ENCODE measurements around the gene RBM3.

RBM3 gene

GRCh38 chrX:48600226-48600625, 25.9 kb downstream of the RBM3 start:
- no peak for DNase-seq (ENCODE audit: low read depth)
- H3K4me3 ChIP-seq (ENCODE audit: low read depth, low read length): no peak overlapping the region
- TF ChIP-seq, protein P1, sequence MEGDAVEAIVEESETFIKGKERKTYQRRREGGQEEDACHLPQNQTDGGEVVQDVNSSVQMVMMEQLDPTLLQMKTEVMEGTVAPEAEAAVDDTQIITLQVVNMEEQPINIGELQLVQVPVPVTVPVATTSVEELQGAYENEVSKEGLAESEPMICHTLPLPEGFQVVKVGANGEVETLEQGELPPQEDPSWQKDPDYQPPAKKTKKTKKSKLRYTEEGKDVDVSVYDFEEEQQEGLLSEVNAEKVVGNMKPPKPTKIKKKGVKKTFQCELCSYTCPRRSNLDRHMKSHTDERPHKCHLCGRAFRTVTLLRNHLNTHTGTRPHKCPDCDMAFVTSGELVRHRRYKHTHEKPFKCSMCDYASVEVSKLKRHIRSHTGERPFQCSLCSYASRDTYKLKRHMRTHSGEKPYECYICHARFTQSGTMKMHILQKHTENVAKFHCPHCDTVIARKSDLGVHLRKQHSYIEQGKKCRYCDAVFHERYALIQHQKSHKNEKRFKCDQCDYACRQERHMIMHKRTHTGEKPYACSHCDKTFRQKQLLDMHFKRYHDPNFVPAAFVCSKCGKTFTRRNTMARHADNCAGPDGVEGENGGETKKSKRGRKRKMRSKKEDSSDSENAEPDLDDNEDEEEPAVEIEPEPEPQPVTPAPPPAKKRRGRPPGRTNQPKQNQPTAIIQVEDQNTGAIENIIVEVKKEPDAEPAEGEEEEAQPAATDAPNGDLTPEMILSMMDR (IDR thresholded peaks at IDR 0.05; ENCODE audit: low read depth, low read length, missing control alignments): no peak

DNA sequence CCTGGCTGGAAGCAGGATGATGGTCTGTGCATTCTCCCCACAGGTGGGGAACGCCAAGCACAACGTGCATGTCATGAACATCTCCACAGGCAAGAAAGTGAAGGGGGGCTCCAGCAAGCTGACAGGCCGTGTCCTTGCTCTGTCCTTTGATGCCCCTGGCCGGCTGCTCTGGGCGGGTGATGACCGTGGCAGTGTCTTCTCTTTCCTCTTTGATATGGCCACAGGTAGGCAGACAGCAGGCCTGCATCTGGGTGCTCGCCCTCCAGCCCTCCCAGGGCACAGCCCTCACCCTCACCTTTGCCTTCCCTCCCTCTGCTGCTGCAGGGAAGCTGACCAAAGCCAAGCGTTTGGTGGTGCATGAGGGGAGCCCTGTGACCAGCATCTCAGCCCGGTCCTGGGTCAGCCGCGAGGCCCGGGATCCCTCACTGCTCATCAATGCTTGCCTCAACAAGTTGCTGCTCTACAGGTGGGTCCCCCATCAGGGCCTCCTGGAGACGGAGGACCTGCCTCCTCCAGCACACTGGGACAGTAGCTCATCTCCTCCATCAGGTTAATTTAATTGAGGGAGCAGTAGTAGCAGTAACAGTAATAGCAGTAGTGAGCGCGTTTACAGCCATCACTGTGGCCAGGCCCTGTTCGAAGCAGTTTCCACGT, 27.6 kb downstream of the RBM3 start:
- H3K4me3 ChIP-seq (ENCODE audit: low read depth, low read length): no peak overlapping the region
- TF ChIP-seq, protein P1 (IDR thresholded peaks at IDR 0.05; ENCODE audit: low read depth, low read length, missing control alignments): no peak
- DNase-seq (ENCODE audit: low read depth): no peak

- no peak for DNase-seq (ENCODE audit: low read depth)
- TF ChIP-seq, protein P1 (IDR thresholded peaks at IDR 0.05; ENCODE audit: low read depth, low read length, missing control alignments): no peak
- no peak overlapping the region for H3K4me3 ChIP-seq (ENCODE audit: low read depth, low read length)
Measured at GRCh38 chrX:48604701-48605100, 30.4 kb downstream of the RBM3 start.

GRCh38 chrX:48606091-48606490, 31.8 kb downstream of the RBM3 start:
- DNase-seq (ENCODE audit: low read depth): no peak
- TF ChIP-seq, protein P1 (IDR thresholded peaks at IDR 0.05; ENCODE audit: low read depth, low read length, missing control alignments): no peak
- no peak overlapping the region for H3K4me3 ChIP-seq (ENCODE audit: low read depth, low read length)

DNA sequence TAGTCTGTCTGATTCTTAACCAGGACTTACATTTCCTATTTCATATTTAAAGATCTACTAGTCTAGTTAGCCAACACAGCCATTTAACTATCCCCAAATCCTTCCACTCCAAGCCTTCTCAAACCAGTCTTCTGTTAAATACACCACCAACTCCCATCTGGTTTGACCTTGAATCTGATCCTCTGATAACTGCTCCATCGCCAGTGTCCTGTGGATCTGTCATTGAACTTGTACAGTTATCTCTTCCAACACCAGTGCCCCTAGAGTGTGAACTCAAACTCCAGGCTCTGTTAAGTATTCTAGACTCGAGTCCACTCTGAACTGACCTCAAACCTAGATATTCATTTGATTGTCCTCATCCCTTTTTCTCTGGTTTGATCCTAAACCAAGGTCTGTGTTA, 37.4 kb downstream of the RBM3 start:
- TF ChIP-seq, protein P1 (IDR thresholded peaks at IDR 0.05; ENCODE audit: low read depth, low read length, missing control alignments): no peak
- DNase-seq (ENCODE audit: low read depth): no peak
- H3K4me3 ChIP-seq (ENCODE audit: low read depth, low read length): no peak overlapping the region

DNA sequence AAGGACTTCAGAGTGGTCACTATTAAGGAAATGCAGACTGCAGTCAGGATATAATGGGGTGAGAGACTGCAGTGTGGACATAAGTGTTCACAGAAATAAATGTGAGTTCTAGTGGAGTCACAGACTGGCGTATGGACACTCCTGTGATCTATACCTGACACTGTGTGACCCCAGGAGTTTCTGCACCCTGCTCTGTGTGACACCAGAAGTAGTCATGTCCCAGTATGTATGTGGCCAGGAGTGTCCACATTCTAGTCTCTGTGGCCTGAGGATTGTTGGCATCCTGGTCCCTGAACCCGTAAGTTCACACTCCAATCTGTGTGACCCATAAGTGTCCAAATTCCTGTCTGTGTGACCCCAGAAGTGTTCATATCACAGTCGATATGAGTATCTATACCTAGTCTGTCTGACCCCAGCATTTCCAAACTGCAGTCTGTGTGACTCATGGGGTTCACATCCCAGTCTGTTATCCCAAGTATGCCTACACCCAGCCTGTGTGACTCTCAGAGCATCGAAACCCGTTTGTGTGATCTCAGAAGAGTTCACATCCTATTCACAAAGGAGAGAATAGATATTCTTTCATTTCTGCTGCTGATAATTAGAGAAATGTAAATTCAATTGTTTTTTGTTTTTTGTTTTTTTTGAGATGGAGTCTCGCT, 39.3 kb downstream of the RBM3 start:
- TF ChIP-seq, protein P1 (IDR thresholded peaks at IDR 0.05; ENCODE audit: low read depth, low read length, missing control alignments): no peak
- no peak for DNase-seq (ENCODE audit: low read depth)

GRCh38 chrX:48616576-48616975, 42.3 kb downstream of the RBM3 start:
- DNase-seq (ENCODE audit: low read depth): no peak
- H3K4me3 ChIP-seq (ENCODE audit: low read depth, low read length): no peak overlapping the region
- TF ChIP-seq, protein P1 (IDR thresholded peaks at IDR 0.05; ENCODE audit: low read depth, low read length, missing control alignments): no peak

More for the DNA sequence above, 39.3 kb downstream of the RBM3 start:
- no peak overlapping the region for H3K4me3 ChIP-seq (ENCODE audit: low read depth, low read length)

Data from GM12864 (cell line).